ENCODE data around the gene DOCK11.
A peak's percentile ranks its signal among the peaks of the same experiment; 100 is the strongest.

- TF ChIP-seq EZH2phosphoT487 (IDR thresholded peaks at IDR 0.05; ENCODE audit: borderline replicate concordance, low read length): no peak
- TF ChIP-seq EZH2 (IDR thresholded peaks at IDR 0.05; ENCODE audit: low read length, unreplicated experiment): no peak
- TF ChIP-seq CTCF (conservative IDR thresholded peaks at IDR 0.05; ENCODE audit: low read depth, low read length): peak; percentile 61
These were observed 41.3 kb downstream of the DOCK11 start for GRCh38 chrX:118536687-118537461.
